ENCODE data around the gene SLC25A53. TPM values are rescaled to one million over a fixed set of nuclear protein-coding genes. Genes with fewer than 3 reads are reported as not detected.

The SLC25A53 gene
- total and polyA plus RNA-seq, 2 experiments from 2014 or later: 2.2 to 3.7 TPM

GRCh38 chrX:104172788-104173187 lies 16.0 kb upstream of the SLC25A53 start:
- Histone ChIP-seq H3K79me2 (replicated peaks; ENCODE audit: insufficient read depth) (peaks cover 26% of the 10 kb centered on the region), H3K9me2 (ENCODE audit: insufficient read depth) (no peaks in the 10 kb centered on the region), H3K4me3 (no peak overlapping the region), H4K20me1 (replicated peaks; ENCODE audit: insufficient read depth) (no peaks in the 10 kb centered on the region; the same call in 1 of the 2 replicates), H3K27ac (ENCODE audit: low read depth) (no peak overlapping the region), H3K27me3 (ENCODE audit: insufficient read depth) (no peaks in the 10 kb centered on the region), H2AFZ (no peak overlapping the region), H3K4me2 (no peak overlapping the region), H3F3A (replicated peaks; ENCODE audit: low read depth) (no peaks in the 10 kb centered on the region), H3K4me1 (ENCODE audit: insufficient read depth) (no peaks in the 10 kb centered on the region), H3K36me3 (ENCODE audit: insufficient read depth) (no peaks in the 10 kb centered on the region)
- H3K4me1 Mint-ChIP-seq: peaks cover 6% of the 10 kb centered on the region
- H3K9me3 Mint-ChIP-seq: no peaks in the 10 kb centered on the region
- DNase-seq (ENCODE audit: low spot score): no peak
- H3K27me3 Mint-ChIP-seq (ENCODE audit: insufficient read depth, low read depth, poor library complexity): no peaks in the 10 kb centered on the region
- H3K27ac Mint-ChIP-seq: no peak overlapping the region
- TF ChIP-seq ETS1 (IDR thresholded peaks at IDR 0.05): no peak
- no peak for TF ChIP-seq STAT1 (IDR thresholded peaks at IDR 0.05; ENCODE audit: unreplicated experiment)
- no peak for TF ChIP-seq POLR2AphosphoS5 (IDR thresholded peaks at IDR 0.05; ENCODE audit: low read depth)
- no peak for TF ChIP-seq EZH2 (IDR thresholded peaks at IDR 0.05; ENCODE audit: low read depth, unreplicated experiment)
- TF ChIP-seq CREB1 (CRISPR knock-in tag; IDR thresholded peaks at IDR 0.05; ENCODE audit: low read depth): no peak
- TF ChIP-seq NANOG (IDR thresholded peaks at IDR 0.05; ENCODE audit: borderline replicate concordance): no peak
- TF ChIP-seq EZH2phosphoT487 (IDR thresholded peaks at IDR 0.05; ENCODE audit: unreplicated experiment): no peak
- no peak for TF ChIP-seq ZNF462 (CRISPR knock-in tag; IDR thresholded peaks at IDR 0.05)
- TF ChIP-seq ZNF331 (CRISPR knock-in tag; IDR thresholded peaks at IDR 0.05; ENCODE audit: low read depth): no peak
- TF ChIP-seq CTCF (conservative IDR thresholded peaks at IDR 0.05; ENCODE audit: low read depth in 2 of 2): no peak
- TF ChIP-seq JUNB (IDR thresholded peaks at IDR 0.05; ENCODE audit: unreplicated experiment): no peak
- TF ChIP-seq ZNF114 (CRISPR knock-in tag; IDR thresholded peaks at IDR 0.05): no peak
- TF ChIP-seq REST (IDR thresholded peaks at IDR 0.05; ENCODE audit: unreplicated experiment): no peak
- no peak overlapping the region for H3K4me3 Mint-ChIP-seq
- peaks cover 8% of the 10 kb centered on the region; the same call in 1 of the 3 replicates for H3K36me3 Mint-ChIP-seq (ENCODE audit: low read depth)
- ATAC-seq: no peak
